IPS-11a (cell line): ENCODE measurements around the gene FAM227A.
A peak's percentile ranks its signal among the peaks of the same experiment; 100 is the strongest.
"Not testable (repeated sequence)": the region's sequence is repeated elsewhere in the genome, so short reads cannot be mapped to it uniquely, and the experiment has no call there.

ENCODE experiments used
- H3K4me3 ChIP-seq: one replicate; pipeline ENCODE4 v1.5.1; 2013; ENCODE audit warnings: low read depth, low read length, control low read depth

The FAM227A gene

DNA sequence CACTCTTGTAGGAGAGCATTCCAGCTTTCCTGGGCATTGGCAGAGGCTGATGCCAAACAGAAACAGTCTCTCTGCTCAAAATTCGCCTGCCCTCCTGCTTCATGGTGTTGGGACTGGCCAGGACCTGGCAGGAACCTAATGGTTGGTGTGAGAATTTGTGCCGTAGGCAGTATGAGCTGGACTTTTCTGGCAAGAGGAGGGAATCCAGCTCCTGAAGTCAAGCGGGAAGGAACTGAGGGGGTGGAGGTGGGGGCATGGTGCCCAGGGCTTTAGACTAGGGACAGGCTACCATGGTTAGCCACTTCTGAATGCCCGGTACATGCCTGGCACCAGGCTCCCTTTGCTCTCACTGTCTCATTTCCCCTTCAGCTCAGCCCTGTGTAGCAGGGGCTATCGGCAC is 18.7 kb upstream of the FAM227A start:
- no peak overlapping the region for H3K4me3 ChIP-seq

DNA sequence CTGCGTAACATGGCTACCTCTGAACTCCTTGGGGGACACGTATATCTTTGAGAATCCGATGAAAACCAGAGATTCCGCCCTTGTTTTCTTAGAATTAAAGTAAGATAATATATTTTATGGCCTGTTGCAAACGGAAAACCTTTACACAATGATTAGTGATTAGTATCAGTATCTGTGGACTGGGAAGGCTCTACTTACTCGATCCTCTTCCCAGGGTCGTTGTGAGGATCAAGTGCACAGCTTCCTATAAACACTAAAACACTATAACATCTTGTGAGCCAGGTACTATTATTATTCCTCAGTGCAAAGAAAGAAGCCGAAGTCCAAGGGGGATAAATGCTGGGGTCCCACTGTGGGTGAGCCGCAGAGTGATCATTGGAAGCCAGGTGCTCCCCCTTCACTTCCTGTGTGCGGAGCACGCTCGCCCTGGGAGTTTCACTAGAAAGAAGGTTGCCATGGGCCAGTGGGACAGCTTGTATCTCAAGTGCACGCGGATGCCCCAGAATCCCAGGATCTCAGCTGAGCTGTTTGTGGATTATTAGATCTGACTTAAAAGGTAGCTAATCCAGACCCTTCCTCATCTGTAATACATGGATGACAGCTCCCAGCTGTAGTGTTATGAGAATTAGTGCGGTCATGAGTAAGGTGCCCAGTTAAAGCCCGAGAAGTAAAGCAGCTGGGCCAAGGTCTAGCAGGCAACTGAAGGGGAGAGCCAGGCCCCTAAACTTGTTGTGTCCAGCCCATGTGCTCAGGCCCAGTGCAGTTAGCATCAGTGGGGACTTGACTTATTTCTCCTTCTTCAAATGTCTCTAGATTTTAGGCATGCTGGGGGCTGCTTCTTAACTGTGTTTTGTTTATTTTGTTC is 1.1 kb upstream of the FAM227A start:
- peak overlapping the region; percentile 94 for H3K4me3 ChIP-seq

DNA sequence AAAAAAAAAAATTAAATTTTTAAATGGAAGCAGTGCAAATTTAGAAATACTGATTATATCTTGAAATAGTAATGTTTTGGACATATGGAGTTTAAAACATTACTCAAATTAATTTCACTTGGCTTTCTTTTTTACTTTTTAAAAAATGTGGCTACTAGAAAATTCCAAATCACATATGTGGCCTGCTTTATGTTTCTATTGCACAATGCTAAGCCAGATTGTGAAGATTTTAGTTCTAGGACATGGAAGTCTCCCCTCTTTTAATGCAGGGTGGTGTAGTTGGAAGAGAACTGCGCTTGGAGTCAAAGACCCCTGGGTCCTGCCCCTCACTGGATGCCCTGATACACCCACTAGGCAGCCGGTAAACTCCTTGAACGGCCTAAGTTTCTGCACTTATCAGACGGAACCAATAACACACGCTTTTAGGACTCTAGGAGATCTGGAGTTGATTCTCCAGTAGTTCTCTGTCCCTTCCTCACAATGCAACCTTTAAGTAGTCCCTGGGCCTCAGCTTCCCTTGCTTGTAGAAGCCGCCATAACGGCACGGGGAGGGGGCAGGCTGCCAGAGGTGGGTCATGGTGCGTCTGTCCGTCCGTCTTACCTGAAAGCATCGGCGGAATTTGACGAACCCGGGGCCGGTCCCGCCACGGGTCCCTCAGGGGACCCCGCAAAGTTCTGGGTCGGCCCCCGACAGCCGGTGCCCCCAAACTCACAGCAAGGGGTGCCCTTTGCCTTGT is 505 bp downstream of the FAM227A start:
- peak overlapping the region; percentile 94 for H3K4me3 ChIP-seq

- H3K4me3 ChIP-seq, result no peak overlapping the region
These were observed 2.5 kb downstream of the FAM227A start for GRCh38 chr22:38653741-38654140.

DNA sequence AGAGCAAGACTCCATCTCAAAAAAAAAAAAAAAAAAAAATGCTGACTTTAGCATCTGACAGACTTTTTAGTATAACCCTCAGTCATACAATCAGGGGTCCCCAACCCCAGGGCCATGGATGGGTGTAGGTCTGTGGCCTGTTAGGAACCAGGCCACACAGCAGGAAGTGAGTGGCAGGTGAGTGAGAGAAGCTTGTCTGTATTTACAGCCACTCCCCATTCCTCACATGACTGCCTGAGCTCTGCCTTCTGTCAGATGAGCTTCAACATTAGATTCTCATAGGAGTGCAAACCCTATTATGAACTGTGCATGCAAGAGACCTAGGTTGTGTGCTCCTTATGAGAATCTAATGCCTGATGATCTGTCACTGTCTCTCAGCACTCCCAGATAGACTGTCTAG is 3.3 kb downstream of the FAM227A start:
- H3K4me3 ChIP-seq, result no peak overlapping the region

- H3K4me3 ChIP-seq, result no peak overlapping the region
These were observed 6.2 kb downstream of the FAM227A start for GRCh38 chr22:38649841-38650522.

DNA sequence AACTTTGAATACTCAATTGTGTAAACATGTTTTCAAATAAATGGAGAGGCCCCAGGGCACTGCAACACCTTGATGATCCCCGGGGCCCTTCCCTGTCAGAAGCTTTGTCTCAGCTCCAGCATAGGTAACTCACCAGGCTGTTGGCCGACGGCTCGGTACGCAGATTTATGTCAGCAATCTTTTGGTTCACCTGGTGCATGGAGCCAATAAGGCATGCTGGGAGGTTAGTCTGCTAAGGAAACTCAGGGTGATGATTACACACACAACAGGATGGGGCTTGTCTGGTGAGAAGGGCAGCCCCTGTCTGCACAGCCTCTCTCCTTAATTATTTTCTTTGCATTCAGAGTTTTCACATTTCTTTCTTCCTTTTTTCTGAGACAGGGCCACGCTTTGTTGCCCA is 10.8 kb downstream of the FAM227A start:
- no peak overlapping the region for H3K4me3 ChIP-seq

- not testable (repeated sequence) for H3K4me3 ChIP-seq
These were observed 11.9 kb downstream of the FAM227A start for GRCh38 chr22:38644245-38644644.

DNA sequence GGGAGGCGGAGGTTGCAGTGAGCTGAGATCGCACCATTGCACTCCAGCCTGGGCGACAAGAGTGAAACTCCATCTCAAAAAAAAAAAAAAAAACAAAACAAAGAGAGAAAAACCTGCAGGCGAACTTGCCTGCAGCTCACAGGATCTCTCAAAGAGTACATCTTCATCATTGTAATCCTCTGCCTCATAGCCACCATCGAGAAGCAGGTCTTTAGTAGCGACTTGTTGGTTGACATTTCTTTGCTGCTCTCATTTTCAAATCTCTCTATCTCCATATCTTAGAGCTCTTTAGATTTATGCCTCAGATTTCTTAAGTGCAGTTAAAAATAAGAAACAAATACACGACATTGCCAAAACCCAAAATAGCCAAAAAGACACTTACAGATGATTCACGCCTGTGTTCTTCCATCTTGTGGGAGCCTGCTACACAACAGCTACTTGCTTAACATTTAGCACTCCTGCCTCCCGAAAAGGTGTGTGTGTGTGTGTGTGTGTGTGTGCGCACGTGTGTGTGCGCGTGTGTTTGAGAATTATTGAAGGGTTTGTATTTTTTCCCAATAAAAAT is 14.6 kb downstream of the FAM227A start:
- H3K4me3 ChIP-seq, result no peak overlapping the region

- H3K4me3 ChIP-seq, result no peak overlapping the region
These were observed 17.5 kb downstream of the FAM227A start for GRCh38 chr22:38638728-38639127.

DNA sequence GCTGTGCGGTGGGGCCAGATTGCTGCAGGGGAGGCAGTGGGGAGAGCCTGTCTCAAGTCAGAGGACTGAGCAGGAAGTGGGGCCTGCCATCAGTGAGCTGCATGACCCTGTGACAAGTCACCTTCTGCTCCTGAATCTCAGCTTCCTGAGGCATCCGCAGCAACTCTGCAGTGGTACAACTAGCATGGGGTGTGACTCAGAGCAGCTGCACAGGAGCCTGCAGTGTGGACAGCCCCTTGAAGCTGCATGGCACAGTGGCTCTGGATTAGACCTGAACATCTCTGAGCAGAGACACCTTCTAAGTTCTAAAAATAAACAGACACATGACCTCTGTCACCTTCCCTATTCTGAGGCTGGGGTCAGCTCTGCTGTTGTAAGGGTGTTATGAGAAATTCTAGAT is 18.0 kb downstream of the FAM227A start:
- H3K4me3 ChIP-seq, result no peak overlapping the region

- H3K4me3 ChIP-seq, result no peak overlapping the region
These were observed 23.7 kb downstream of the FAM227A start for GRCh38 chr22:38632528-38632927.

DNA sequence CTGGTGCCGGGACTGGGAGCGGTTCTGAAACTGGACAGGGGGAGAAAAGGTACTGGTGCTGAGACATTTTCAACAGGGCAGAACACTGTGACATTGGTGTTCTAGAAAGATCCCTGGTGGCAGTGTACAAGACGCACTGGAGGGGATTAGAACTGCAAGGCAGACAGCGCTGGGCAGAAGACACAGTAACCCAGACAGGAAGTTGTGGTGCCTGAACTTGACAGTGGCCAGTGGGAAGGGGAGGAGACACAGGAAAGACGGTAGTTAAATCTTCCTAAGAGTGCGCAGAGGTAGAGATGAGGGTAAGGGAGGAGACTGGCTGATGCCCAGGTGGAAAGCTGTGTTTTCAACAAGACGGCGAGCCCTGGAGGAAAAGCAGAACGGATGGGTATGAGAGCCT is 24.5 kb downstream of the FAM227A start:
- no peak overlapping the region for H3K4me3 ChIP-seq

- H3K4me3 ChIP-seq, result no peak overlapping the region
These were observed 27.1 kb downstream of the FAM227A start for GRCh38 chr22:38629108-38629507.

GRCh38 chr22:38628444-38628843 is 27.7 kb downstream of the FAM227A start:
- no peak overlapping the region for H3K4me3 ChIP-seq

- H3K4me3 ChIP-seq, result no peak overlapping the region
These were observed 32.8 kb downstream of the FAM227A start for GRCh38 chr22:38623351-38623750.

DNA sequence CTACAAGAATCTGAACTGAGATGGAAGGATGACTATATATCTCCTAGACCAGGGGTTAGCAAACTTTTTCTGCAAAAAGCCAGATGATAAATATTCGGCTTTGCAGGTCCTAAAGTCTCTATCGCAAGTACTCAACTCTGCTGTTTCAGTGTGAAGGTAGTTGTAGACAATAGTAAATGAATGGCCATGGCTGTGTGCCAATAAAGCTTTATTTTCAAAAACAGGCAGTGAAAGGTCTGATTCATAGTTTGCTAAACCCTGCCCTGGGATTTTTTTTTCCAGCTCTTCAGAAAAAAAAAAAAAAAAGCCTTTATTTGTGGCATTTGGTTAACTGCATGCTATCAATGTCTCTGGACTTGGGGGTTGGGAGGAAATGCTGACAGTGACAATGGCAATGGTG is 37.5 kb downstream of the FAM227A start:
- no peak overlapping the region for H3K4me3 ChIP-seq

GRCh38 chr22:38618258-38618657 is 37.9 kb downstream of the FAM227A start:
- no peak overlapping the region for H3K4me3 ChIP-seq

DNA sequence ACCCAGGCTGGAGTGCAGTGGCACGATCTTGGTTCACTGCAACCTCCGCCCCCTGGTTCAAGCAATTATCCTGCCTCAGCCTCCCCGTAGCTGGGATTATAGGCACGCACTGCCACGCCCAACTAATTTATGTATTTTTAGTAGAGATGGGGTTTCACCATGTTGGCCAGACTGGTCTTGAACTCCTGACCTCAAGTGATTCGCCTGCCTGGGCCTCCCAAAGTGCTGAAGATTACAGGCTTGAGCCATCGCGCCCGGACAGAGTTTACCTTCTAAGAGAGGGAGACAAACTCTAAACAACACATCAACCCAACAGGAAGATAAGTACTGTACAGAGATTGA is 41.2 kb downstream of the FAM227A start:
- H3K4me3 ChIP-seq, result not testable (repeated sequence)

- H3K4me3 ChIP-seq, result no peak overlapping the region
These were observed 41.7 kb downstream of the FAM227A start for GRCh38 chr22:38614332-38615063.

DNA sequence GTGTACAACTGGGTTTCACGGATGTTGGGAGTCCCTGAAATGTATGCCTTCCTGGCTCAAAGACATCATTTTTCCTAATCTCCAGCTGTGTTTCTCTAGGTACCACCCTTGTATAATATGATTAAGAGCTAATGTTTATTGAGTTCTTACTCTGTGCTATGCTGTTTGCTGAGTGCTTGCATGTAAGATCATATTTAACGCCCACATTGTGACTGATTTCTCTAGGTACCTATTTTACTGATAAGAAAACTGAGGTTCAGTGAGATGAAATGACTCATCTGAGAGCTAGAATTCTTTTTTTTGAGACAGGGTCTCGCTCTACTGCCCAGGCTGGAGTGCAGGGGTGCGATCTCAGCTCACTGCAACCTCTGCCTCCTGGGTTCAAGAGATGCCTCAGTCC is 42.6 kb downstream of the FAM227A start:
- no peak overlapping the region for H3K4me3 ChIP-seq
